MM.1S (cell line): ENCODE measurements around the gene ERBIN.
"Not testable (repeated sequence)": the region's sequence is repeated elsewhere in the genome, so short reads cannot be mapped to it uniquely, and the experiment has no call there.

Source experiments
- DNase-seq: peaks from one replicate; pipeline ENCODE4 v3.0.0-alpha.2; 2015
- H2AFZ ChIP-seq: fragments of 300-600 bp; sonication (generic); 2 replicates; pipeline ENCODE4 v1.6.0; 2016; ENCODE audit warnings: antibody characterized with exemption, low read length
- H3F3A ChIP-seq: fragments of 300-600 bp; sonication (generic); 2 replicates; pipeline ENCODE4 v1.6.1; 2016; ENCODE audit warnings: mild to moderate bottlenecking, antibody characterized with exemption, low read length, moderate library complexity, mixed read lengths; ENCODE audit not compliant: insufficient read depth
- H3K27ac ChIP-seq: fragments of 300-600 bp; sonication (generic); 2 replicates; pipeline ENCODE4 v1.5.1; 2016; ENCODE audit warnings: mild to moderate bottlenecking, low read length
- H3K27me3 ChIP-seq: fragments of 300-600 bp; sonication (generic); replicated peaks from 2 replicates; pipeline ENCODE4 v1.6.0; 2016; ENCODE audit warnings: low read length; ENCODE audit not compliant: insufficient read depth
- H3K36me3 ChIP-seq: fragments of 300-600 bp; sonication (generic); replicated peaks from 2 replicates; pipeline ENCODE4 v1.6.1; 2016; ENCODE audit warnings: mild to moderate bottlenecking, low read length, mixed read lengths; ENCODE audit not compliant: insufficient read depth
- H3K4me1 ChIP-seq: fragments of 300-600 bp; sonication (generic); 2 replicates; pipeline ENCODE4 v1.6.1; 2016; ENCODE audit warnings: low read length, mixed read lengths
- H3K4me2 ChIP-seq: fragments of 300-600 bp; sonication (generic); 2 replicates; pipeline ENCODE4 v1.6.0; 2016; ENCODE audit warnings: low read depth, low read length
- H3K4me3 ChIP-seq: fragments of 300-600 bp; sonication (generic); 2 replicates; pipeline ENCODE4 v1.5.1; 2016; ENCODE audit warnings: low read length, mixed read lengths
- H3K79me2 ChIP-seq: fragments of 300-600 bp; sonication (generic); 2 replicates; pipeline ENCODE4 v1.6.1; 2016; ENCODE audit warnings: mixed run types, low read length, mixed read lengths
- H3K9ac ChIP-seq: fragments of 300-600 bp; sonication (generic); 2 replicates; pipeline ENCODE4 v1.6.1; 2016; ENCODE audit warnings: low read length, mixed read lengths
- H3K9me2 ChIP-seq: fragments of 300-600 bp; sonication (generic); replicated peaks from 2 replicates; pipeline ENCODE4 v1.6.1; 2016; ENCODE audit warnings: mild to moderate bottlenecking, low read length, mixed read lengths; ENCODE audit not compliant: insufficient read depth
- H3K9me3 ChIP-seq: fragments of 300-600 bp; sonication (generic); replicated peaks from 2 replicates; pipeline ENCODE4 v1.6.1; 2016; ENCODE audit warnings: mild to moderate bottlenecking, low read length, mixed read lengths; ENCODE audit not compliant: insufficient read depth
- H4K20me1 ChIP-seq: fragments of 300-600 bp; sonication (generic); 2 replicates; pipeline ENCODE4 v1.6.1; 2016; ENCODE audit warnings: mild to moderate bottlenecking, low read length, moderate library complexity, mixed read lengths; ENCODE audit not compliant: insufficient read depth
- CTCF ChIP-seq: fragments of 300-600 bp; sonication (generic); IDR thresholded peaks from 2 replicates; pipeline ENCODE4 v1.5.1; 2016; ENCODE audit warnings: antibody characterized with exemption, low read length, mixed read lengths
- EZH2 ChIP-seq: fragments of 300-600 bp; sonication (generic); optimal IDR thresholded peaks from 2 replicates; pipeline ENCODE3; 2017; ENCODE audit warnings: low read depth, mild to moderate bottlenecking, antibody characterized with exemption, low read length, mixed read lengths
- EZH2phosphoT487 ChIP-seq: fragments of 300-600 bp; sonication (generic); IDR thresholded peaks from 2 replicates; pipeline ENCODE4 v1.6.1; 2018; ENCODE audit warnings: antibody characterized with exemption, low read length

Gene ERBIN

DNA sequence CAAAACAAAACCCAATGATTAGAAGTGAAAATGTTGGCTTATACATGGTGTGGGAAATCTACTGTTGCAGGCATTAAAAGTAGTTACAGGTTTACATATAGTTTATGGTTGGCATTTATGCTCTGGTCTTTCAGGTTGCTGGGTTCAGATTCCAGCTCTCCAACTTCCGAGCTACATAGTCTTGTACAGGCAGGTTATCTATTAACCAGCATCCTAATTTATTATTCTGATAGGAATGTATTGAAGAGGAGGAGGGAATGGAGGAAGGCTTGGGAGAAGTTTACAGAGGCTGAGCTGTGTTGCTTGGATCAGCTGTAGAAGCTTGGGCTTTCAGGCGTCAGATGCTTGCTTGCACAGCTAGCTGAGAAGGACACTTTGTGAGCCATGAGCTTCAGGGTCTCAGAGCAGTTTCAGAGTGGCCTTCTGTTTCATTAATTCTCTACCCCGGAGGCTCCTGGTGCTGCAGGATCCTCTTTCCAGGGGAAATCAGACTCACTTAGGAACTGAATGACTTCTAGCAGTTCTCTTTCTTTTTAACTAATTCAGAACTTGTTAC is 11.7 kb upstream of the ERBIN start:
- Histone ChIP-seq H3K27ac (no peak overlapping the region), H3K4me3 (no peak overlapping the region), H3K9me2 (no peaks in the 10 kb centered on the region), H3K27me3 (no peaks in the 10 kb centered on the region), H3K9me3 (no peaks in the 10 kb centered on the region), H3K36me3 (no peaks in the 10 kb centered on the region), H4K20me1 (no peaks in the 10 kb centered on the region), H3K79me2 (no peaks in the 10 kb centered on the region), H3F3A (no peaks in the 10 kb centered on the region), H3K4me1 (no peaks in the 10 kb centered on the region), H2AFZ (no peak overlapping the region), H3K4me2 (no peak overlapping the region), H3K9ac (no peak overlapping the region)
- TF ChIP-seq EZH2, result no peak
- no peak for TF ChIP-seq EZH2phosphoT487
- TF ChIP-seq CTCF, result no peak
- DNase-seq, result no peak

DNA sequence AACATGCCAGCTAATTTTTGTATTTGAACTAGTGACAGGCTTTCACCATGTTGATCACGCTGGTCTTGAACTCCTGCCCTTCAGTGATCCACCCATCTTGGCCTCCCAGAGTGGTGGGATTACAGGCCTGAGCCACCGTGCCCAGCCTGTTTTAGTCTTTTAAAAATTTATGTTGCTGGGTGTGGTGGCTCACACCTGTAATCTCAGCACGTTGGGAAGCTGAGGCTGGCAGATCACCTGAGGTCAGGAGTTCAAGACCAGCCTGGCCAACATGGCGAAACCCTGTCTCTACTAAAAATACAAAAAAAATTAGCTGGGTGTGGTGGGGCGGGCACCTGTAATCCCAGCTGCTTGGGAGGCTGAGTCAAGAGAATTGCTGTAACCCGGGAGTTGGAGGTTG is 10.7 kb upstream of the ERBIN start:
- not testable (repeated sequence) for H3K36me3 ChIP-seq, H3K4me2 ChIP-seq, H3K9ac ChIP-seq, H4K20me1 ChIP-seq, H2AFZ ChIP-seq, H3K27ac ChIP-seq, H3F3A ChIP-seq, H3K79me2 ChIP-seq, DNase-seq, H3K9me3 ChIP-seq, H3K4me1 ChIP-seq, H3K4me3 ChIP-seq, H3K9me2 ChIP-seq, H3K27me3 ChIP-seq

DNA sequence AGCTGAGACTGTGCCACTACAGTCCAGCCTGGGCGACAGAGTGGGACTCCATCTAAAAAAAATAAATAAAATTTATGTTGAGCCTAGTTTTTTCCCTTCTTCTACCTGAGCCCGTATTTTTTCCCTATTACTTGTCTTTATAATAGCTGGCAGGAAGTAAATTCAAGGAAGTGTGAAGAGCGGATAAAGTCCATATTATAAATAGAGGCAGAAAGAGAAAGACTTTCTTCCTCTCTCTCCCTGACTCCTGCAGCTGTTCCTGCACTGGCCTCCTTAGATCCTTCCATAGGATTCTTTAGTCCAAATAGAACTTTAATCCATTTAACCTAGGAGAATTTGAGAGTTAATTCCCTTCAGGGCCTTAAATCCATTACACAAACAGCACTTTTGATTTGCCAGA is 10.3 kb upstream of the ERBIN start:
- H3F3A ChIP-seq, result no peaks in the 10 kb centered on the region
- H3K79me2 ChIP-seq, result no peaks in the 10 kb centered on the region
- no peak overlapping the region for H2AFZ ChIP-seq
- TF ChIP-seq EZH2, result no peak
- TF ChIP-seq CTCF, result no peak
- TF ChIP-seq EZH2phosphoT487, result no peak
- H3K4me1 ChIP-seq, result no peaks in the 10 kb centered on the region
- DNase-seq, result no peak
- no peaks in the 10 kb centered on the region for H4K20me1 ChIP-seq
- H3K27me3 ChIP-seq, result no peaks in the 10 kb centered on the region
- no peaks in the 10 kb centered on the region for H3K36me3 ChIP-seq
- no peak overlapping the region for H3K4me2 ChIP-seq
- H3K9me3 ChIP-seq, result no peaks in the 10 kb centered on the region
- no peak overlapping the region for H3K27ac ChIP-seq
- no peak overlapping the region for H3K9ac ChIP-seq
- no peak overlapping the region for H3K4me3 ChIP-seq
- no peaks in the 10 kb centered on the region for H3K9me2 ChIP-seq

- Histone ChIP-seq H3K79me2 (no peaks in the 10 kb centered on the region), H3K4me2 (no peak overlapping the region), H3K4me3 (no peak overlapping the region), H2AFZ (no peak overlapping the region), H3F3A (no peaks in the 10 kb centered on the region), H3K9ac (no peak overlapping the region), H3K9me2 (no peaks in the 10 kb centered on the region), H3K27ac (no peak overlapping the region), H3K36me3 (no peaks in the 10 kb centered on the region), H3K9me3 (no peaks in the 10 kb centered on the region), H3K27me3 (no peaks in the 10 kb centered on the region), H4K20me1 (no peaks in the 10 kb centered on the region), H3K4me1 (no peaks in the 10 kb centered on the region)
- TF ChIP-seq EZH2 (no peak), EZH2phosphoT487 (no peak), CTCF (no peak)
- no peak for DNase-seq
Observed at GRCh38 chr5:65916636-65917035, 9.7 kb upstream of the ERBIN start.
